ENCODE measurements around the gene ALDOA.

DNA sequence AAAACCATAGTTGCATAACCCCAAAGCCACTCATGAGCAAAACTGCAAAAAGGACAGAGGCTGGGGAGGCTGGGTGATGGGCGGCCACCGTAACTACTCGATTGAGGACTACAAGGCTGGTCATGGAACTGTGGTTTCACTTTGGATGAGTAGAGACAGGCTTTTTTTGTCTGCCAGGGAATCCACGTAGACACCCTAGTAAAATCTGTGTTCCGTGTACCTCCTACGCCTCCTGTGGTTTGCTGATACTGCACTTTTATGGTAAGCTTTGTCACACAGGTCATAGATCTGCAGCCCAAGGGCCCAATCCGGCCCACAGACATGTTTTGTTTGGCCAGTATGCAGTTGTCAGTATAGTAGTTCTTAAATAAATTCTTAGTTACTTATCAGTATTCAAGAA lies 32.3 kb upstream of the ALDOA start:
- TF ChIP-seq, protein P1, sequence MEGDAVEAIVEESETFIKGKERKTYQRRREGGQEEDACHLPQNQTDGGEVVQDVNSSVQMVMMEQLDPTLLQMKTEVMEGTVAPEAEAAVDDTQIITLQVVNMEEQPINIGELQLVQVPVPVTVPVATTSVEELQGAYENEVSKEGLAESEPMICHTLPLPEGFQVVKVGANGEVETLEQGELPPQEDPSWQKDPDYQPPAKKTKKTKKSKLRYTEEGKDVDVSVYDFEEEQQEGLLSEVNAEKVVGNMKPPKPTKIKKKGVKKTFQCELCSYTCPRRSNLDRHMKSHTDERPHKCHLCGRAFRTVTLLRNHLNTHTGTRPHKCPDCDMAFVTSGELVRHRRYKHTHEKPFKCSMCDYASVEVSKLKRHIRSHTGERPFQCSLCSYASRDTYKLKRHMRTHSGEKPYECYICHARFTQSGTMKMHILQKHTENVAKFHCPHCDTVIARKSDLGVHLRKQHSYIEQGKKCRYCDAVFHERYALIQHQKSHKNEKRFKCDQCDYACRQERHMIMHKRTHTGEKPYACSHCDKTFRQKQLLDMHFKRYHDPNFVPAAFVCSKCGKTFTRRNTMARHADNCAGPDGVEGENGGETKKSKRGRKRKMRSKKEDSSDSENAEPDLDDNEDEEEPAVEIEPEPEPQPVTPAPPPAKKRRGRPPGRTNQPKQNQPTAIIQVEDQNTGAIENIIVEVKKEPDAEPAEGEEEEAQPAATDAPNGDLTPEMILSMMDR (IDR thresholded peaks at IDR 0.05) = peak in 1 of 6 experiments; percentile 2
- no peak for TF ChIP-seq POLR2A (IDR thresholded peaks at IDR 0.05)

Measured in thyroid gland (tissue), 4 donors.